ENCODE measurements around the gene BRD4.

BRD4 gene

GRCh38 chr19:15297416-15298224 lies 34.7 kb downstream of the BRD4 start:
- DNase-seq (ENCODE audit: low read depth): no peak
- H3K4me3 ChIP-seq (ENCODE audit: low read length): no peak overlapping the region
- TF ChIP-seq, protein P1, sequence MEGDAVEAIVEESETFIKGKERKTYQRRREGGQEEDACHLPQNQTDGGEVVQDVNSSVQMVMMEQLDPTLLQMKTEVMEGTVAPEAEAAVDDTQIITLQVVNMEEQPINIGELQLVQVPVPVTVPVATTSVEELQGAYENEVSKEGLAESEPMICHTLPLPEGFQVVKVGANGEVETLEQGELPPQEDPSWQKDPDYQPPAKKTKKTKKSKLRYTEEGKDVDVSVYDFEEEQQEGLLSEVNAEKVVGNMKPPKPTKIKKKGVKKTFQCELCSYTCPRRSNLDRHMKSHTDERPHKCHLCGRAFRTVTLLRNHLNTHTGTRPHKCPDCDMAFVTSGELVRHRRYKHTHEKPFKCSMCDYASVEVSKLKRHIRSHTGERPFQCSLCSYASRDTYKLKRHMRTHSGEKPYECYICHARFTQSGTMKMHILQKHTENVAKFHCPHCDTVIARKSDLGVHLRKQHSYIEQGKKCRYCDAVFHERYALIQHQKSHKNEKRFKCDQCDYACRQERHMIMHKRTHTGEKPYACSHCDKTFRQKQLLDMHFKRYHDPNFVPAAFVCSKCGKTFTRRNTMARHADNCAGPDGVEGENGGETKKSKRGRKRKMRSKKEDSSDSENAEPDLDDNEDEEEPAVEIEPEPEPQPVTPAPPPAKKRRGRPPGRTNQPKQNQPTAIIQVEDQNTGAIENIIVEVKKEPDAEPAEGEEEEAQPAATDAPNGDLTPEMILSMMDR (conservative IDR thresholded peaks at IDR 0.05; ENCODE audit: low read depth, low read length): peak; percentile 29

GRCh38 chr19:15296841-15297415 lies 35.4 kb downstream of the BRD4 start:
- H3K4me3 ChIP-seq (ENCODE audit: low read length): no peak overlapping the region
- TF ChIP-seq, protein P1 (conservative IDR thresholded peaks at IDR 0.05; ENCODE audit: low read depth, low read length): no peak
- no peak for DNase-seq (ENCODE audit: low read depth)

- no peak overlapping the region for H3K4me3 ChIP-seq (ENCODE audit: low read length)
- no peak for DNase-seq (ENCODE audit: low read depth)
- TF ChIP-seq, protein P1 (conservative IDR thresholded peaks at IDR 0.05; ENCODE audit: low read depth, low read length): no peak
These were observed 36.0 kb downstream of the BRD4 start for GRCh38 chr19:15296353-15296752.

- no peak overlapping the region for H3K4me3 ChIP-seq (ENCODE audit: low read length)
- DNase-seq (ENCODE audit: low read depth): no peak
- TF ChIP-seq, protein P1 (conservative IDR thresholded peaks at IDR 0.05; ENCODE audit: low read depth, low read length): no peak
These were observed 37.8 kb downstream of the BRD4 start for GRCh38 chr19:15294561-15294990.

GRCh38 chr19:15293781-15294491 lies 38.4 kb downstream of the BRD4 start:
- TF ChIP-seq, protein P1 (conservative IDR thresholded peaks at IDR 0.05; ENCODE audit: low read depth, low read length): no peak
- no peak for DNase-seq (ENCODE audit: low read depth)
- H3K4me3 ChIP-seq (ENCODE audit: low read length): no peak overlapping the region

GRCh38 chr19:15292847-15293582 lies 39.3 kb downstream of the BRD4 start:
- DNase-seq (ENCODE audit: low read depth): no peak
- no peak overlapping the region for H3K4me3 ChIP-seq (ENCODE audit: low read length)
- TF ChIP-seq, protein P1 (conservative IDR thresholded peaks at IDR 0.05; ENCODE audit: low read depth, low read length): no peak

All from retinal pigment epithelial cell (primary cell).